Immature natural killer cell (primary cell): Measurements from ENCODE around the gene APBA3. TPM values are rescaled to one million over a fixed set of nuclear protein-coding genes. Genes with fewer than 3 reads are reported as not detected.
"Not testable (repeated sequence)": the region's sequence is repeated elsewhere in the genome, so short reads cannot be mapped to it uniquely, and the experiment has no call there.

Experiments
- DNase-seq, 3 donors: peaks; one replicate each; pipeline ENCODE4 v3.0.0; 2022; ENCODE audit warnings: mixed read lengths in 1 of 3
- H3K27ac Mint-ChIP-seq, 6 donors: one replicate each; pipeline ENCODE4 v1.8.0; 2020; ENCODE audit warnings: mixed read lengths in 6 of 6, mild to moderate bottlenecking in 5 of 6, inconsistent platforms in 4 of 6, moderate library complexity in 3 of 6
- H3K27me3 Mint-ChIP-seq, 3 donors: one replicate each; pipeline ENCODE4 v1.8.0; 2020 to 2021; ENCODE audit warnings: low read depth in 3 of 3, mild to moderate bottlenecking in 3 of 3, mixed read lengths in 3 of 3, moderate library complexity in 3 of 3, inconsistent platforms in 1 of 3
- H3K36me3 Mint-ChIP-seq, 3 donors: one replicate each; pipeline ENCODE4 v1.8.0; 2020; ENCODE audit warnings: mixed read lengths in 3 of 3, inconsistent platforms in 2 of 3, mild to moderate bottlenecking in 2 of 3
- H3K4me1 Mint-ChIP-seq, 2 donors: one replicate each; pipeline ENCODE4 v1.8.0; 2020; ENCODE audit warnings: inconsistent platforms in 2 of 2, mild to moderate bottlenecking in 2 of 2, mixed read lengths in 2 of 2, moderate library complexity in 1 of 2
- H3K4me3 Mint-ChIP-seq, 5 donors: one replicate each; pipeline ENCODE4 v1.8.0; 2020; ENCODE audit warnings: mild to moderate bottlenecking in 5 of 5, mixed read lengths in 5 of 5, inconsistent platforms in 3 of 5, moderate library complexity in 3 of 5
- H3K9me3 Mint-ChIP-seq, 6 donors: one replicate each; pipeline ENCODE4 v1.8.0; 2020; ENCODE audit warnings: mild to moderate bottlenecking in 6 of 6, mixed read lengths in 6 of 6, inconsistent platforms in 4 of 6, moderate library complexity in 3 of 6
- polyA plus RNA-seq, 3 donors: library from polyadenylated mRNA; unstranded; fragments of 300-500 nt; fragmentation: Illumina TruSeq; gene quantifications; one replicate each; pipeline ENCODE4 v1.2.3, GENCODE V29; 2021

Gene APBA3
- polyA plus RNA-seq, 3 donors from 2014 or later, result 24.2 to 32.4 (median 31.2) TPM

DNA sequence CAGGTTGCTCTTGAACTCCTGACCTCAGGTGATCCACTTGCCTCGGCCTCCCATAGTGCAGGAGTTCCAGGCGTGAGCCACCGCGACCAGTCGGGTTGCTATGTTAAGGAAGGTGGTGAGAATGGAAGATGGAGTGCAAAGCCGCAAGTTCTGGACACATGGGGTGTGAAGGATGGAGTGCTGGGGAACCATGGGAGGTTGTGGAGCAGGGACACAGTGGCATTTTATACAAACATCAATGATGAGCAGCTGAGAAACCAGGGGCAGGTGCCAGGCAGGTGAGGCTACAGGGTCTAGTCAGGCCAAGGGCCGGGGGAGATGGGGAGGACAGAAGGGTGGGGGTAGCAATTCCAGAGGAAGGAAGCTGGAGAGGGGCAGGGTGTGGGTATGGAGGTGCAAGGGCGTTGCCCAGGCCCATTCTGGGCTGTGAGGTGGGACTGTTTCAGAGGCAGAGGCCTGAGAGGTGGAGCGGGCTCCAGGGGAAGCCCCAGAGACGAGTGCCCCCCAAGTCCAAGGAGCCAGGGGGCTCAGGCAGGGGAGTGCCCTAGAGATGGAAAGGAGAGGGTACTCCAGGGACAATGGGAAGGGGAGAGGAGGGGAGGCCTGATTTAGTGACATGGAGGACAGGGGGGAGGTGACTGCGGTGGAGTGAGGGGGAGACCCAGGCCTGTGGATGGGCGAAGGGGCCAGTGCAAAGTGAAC is 12.5 kb upstream of the APBA3 start:
- no peak for DNase-seq
- no peaks in the 10 kb centered on the region for H3K27me3 Mint-ChIP-seq

GRCh38 chr19:3771906-3772455 is 10.5 kb upstream of the APBA3 start, which contains the start of gene RAX2:
TSS of gene RAX2 (minus strand) at chr19:3772228. CDS start at chr19:3771742, 486 bp downstream.
- no peak within 1 kb of the TSS for H3K4me3 Mint-ChIP-seq
- no peaks in the 10 kb centered on the region for H3K27me3 Mint-ChIP-seq
- DNase-seq, result no peak
- peaks cover 0 to 4% (median 4%) of the 10 kb centered on the region in 3 donors for H3K36me3 Mint-ChIP-seq
- peak within 1 kb of the TSS in 1 of 6 donors; percentile 41 for H3K27ac Mint-ChIP-seq
- H3K4me1 Mint-ChIP-seq, result peaks cover 5 to 14% of the 10 kb centered on the region in 2 donors
- no peaks in the 10 kb centered on the region for H3K9me3 Mint-ChIP-seq

More for the DNA sequence above, 12.5 kb upstream of the APBA3 start:
- no peaks in the 10 kb centered on the region for H3K9me3 Mint-ChIP-seq
- peaks cover 0 to 4% (median under 1%) of the 10 kb centered on the region in 3 donors for H3K36me3 Mint-ChIP-seq
- no peak overlapping the region for H3K4me3 Mint-ChIP-seq
- peaks cover 5 to 14% of the 10 kb centered on the region in 2 donors for H3K4me1 Mint-ChIP-seq
- peak overlapping the region in 3 of 6 donors; percentile 23 to 73 (median 72) for H3K27ac Mint-ChIP-seq

DNA sequence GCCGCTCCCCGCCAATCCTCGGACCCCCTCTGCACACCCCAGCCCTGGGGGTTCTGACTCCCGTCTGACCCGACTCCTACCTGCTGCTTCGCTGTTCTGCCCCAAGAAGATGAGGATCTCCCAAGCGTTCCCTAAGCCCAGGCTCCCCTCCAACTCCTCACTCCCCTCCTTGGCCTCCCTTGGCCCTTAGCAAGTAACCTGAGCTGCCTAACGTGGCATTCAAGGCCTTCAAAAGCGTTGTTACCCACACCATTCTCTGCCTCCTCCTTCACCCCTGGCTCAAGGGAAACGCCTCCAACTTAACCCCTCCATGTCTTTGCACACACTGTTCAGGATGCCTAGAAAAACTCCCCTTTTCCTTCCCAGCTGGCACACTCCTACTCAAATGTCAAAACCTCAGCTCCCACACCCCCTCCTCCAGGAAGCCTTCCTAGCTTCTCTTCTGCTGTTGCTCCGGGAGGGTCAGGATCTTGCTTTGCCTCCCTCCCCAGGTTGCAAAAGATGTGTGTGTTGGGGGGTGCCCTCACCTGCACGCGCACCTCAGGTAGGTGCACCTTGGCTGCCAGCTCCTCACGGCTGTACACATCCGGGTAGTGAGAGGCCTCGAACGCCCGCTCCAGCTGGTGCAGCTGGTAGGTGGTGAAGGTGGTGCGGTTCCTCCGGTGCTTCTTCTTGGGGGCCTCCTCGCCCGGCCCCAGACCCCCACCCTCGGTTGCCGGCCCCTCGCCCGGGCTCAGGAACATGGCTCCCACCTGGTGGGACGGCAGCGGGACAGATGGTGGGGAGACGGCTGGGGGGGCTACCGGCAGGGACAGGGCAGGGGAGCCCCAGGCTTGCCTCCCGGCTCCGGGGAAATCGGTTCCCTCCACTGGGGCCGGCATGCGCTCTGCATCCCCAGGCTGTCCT is 9.8 kb upstream of the APBA3 start:
- Mint-ChIP-seq H3K4me1 (peaks cover 7 to 14% of the 10 kb centered on the region in 2 donors), H3K27ac (peak overlapping the region in 1 of 6 donors; percentile 41), H3K36me3 (peaks cover 3 to 4% (median 4%) of the 10 kb centered on the region in 3 donors), H3K9me3 (no peaks in the 10 kb centered on the region), H3K4me3 (no peak overlapping the region), H3K27me3 (peaks cover 0 to 2% (median 0%) of the 10 kb centered on the region in 3 donors)
- no peak for DNase-seq

GRCh38 chr19:3770136-3770999 is 8.9 kb upstream of the APBA3 start:
- Mint-ChIP-seq H3K4me1 (peaks cover 6 to 14% of the 10 kb centered on the region in 2 donors), H3K9me3 (no peaks in the 10 kb centered on the region), H3K27ac (no peak overlapping the region), H3K27me3 (peaks cover 0 to 2% (median 0%) of the 10 kb centered on the region in 3 donors), H3K36me3 (peaks cover 4% of the 10 kb centered on the region in 3 donors), H3K4me3 (no peak overlapping the region)
- DNase-seq, result no peak

DNA sequence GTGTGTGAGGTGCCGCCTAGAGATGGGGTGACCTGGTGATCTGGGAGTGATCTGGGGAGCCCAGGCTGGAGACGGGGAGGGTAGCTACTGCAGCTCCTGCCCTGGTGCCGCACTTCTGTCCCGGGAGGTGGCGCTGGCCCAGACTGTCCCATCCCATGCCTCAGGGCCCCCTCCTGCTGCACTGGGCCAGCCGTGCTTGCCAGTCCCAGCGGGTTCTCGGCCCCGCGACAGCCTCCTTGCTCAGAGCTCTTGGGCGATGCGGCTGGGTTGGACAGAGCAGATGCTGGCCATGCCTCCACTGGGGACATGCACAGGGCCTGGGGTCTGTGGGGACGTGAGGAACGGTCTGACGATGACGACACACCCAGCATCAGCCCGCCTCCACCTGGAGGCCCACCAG is 8.0 kb upstream of the APBA3 start:
- H3K36me3 Mint-ChIP-seq, result peaks cover 3 to 4% (median 4%) of the 10 kb centered on the region in 3 donors
- no peaks in the 10 kb centered on the region for H3K9me3 Mint-ChIP-seq
- no peak overlapping the region for H3K27ac Mint-ChIP-seq
- H3K4me1 Mint-ChIP-seq, result peaks cover 6 to 10% of the 10 kb centered on the region in 2 donors
- H3K4me3 Mint-ChIP-seq, result no peak overlapping the region
- DNase-seq, result no peak
- peaks cover 0 to 2% (median 0%) of the 10 kb centered on the region in 3 donors for H3K27me3 Mint-ChIP-seq

DNA sequence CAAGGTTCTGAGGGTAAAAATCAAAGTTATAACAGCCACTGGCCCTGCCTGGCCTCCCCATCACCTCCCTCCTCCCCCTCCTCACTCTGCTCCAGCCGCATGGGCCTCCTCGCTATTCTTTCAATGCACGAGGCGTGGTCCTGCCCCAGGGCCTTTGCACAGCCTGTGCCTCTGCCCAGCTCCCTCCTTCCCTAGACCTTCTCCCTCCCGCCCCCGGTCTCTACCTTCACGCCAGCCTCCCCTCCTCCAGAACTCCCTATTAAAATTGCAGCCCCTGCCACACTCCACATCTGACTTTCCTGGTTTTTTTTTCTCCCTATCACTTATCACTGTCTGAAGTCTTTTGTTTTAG is 7.2 kb upstream of the APBA3 start:
- H3K9me3 Mint-ChIP-seq, result no peaks in the 10 kb centered on the region
- peaks cover 0 to 4% (median 4%) of the 10 kb centered on the region in 3 donors for H3K36me3 Mint-ChIP-seq
- peaks cover 2 to 4% of the 10 kb centered on the region in 2 donors for H3K4me1 Mint-ChIP-seq
- H3K4me3 Mint-ChIP-seq, result no peak overlapping the region
- DNase-seq, result no peak
- peak overlapping the region in 1 of 6 donors; percentile 0 for H3K27ac Mint-ChIP-seq
- H3K27me3 Mint-ChIP-seq, result peaks cover 0 to 2% (median 0%) of the 10 kb centered on the region in 3 donors

GRCh38 chr19:3768015-3768747 is 6.7 kb upstream of the APBA3 start:
- Mint-ChIP-seq H3K27me3 (peaks cover 0 to 2% (median 2%) of the 10 kb centered on the region in 3 donors), H3K36me3 (peaks cover 0 to 4% (median 4%) of the 10 kb centered on the region in 3 donors), H3K4me3 (no peak overlapping the region), H3K9me3 (no peaks in the 10 kb centered on the region), H3K27ac (no peak overlapping the region), H3K4me1 (peaks cover 3 to 7% of the 10 kb centered on the region in 2 donors)
- DNase-seq, result no peak

DNA sequence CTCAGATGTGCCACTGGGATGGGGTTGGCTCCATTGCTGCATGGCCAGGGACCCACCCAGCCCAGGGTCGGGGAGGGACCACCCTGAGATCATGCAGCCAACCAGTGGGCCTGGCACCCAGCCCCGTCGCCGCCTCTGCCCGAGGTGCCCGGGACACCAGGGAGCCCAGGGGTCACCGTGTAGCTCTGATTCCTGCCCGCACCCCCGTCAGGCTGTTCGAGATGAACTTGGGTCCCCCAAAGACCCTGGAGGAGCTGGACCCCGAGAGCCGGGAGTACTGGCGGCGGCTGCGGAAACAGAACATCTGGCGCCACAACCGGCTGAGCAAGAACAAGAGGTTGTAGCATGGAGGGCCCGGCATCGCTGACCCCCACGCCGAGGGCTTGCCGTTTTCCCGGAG is 5.6 kb upstream of the APBA3 start:
- Mint-ChIP-seq H3K4me3 (no peak overlapping the region), H3K27ac (no peak overlapping the region), H3K9me3 (peaks cover 0 to 3% (median 0%) of the 10 kb centered on the region in 6 donors), H3K36me3 (peaks cover 0 to 4% (median 4%) of the 10 kb centered on the region in 3 donors), H3K27me3 (peaks cover 8 to 11% (median 10%) of the 10 kb centered on the region in 3 donors), H3K4me1 (peaks cover 14 to 16% of the 10 kb centered on the region in 2 donors)
- no peak for DNase-seq

DNA sequence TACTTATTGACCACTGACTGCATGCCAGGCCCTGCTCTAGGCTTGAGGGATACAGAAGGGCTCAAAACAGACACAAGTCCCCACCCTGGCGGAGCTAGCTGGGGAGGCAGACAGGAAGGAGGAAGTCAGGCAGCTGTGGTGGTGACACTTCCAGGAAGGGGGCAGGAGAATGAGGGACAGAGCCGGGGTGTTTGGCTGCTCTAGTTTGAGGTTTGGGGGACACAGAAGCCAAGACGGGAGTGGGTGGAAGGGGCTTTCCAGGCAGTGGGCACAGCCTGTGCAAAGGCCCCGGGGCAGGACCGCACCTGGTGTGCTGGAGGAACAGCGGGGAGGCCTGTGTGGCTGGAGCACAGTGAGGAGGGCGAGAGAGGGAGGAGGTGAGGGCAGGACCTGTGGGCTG is 5.0 kb upstream of the APBA3 start:
- DNase-seq, result no peak
- H3K4me3 Mint-ChIP-seq, result no peak overlapping the region

DNA sequence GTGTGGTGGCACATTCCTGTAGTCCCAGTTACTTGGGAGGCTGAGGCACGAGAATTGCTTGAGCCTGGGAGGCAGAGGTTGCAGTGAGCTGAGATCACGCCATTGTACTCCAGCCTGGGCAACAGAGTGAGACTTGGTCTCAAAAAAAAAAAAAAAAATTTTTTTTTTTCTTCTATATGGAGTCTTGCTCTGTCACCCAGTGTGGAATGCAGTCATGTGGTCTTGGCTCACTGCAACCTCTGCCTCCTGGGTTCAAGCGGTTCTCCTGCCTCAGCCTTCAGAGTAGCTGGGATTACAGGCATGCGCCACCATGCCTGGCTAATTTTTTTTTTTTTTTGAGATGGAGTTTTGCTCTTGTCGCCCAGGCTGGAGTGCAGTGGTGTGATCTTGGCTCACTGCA is 4.3 kb upstream of the APBA3 start:
- peaks cover 12 to 19% (median 19%) of the 10 kb centered on the region in 3 donors for H3K27me3 Mint-ChIP-seq

More for the DNA sequence above, 5.0 kb upstream of the APBA3 start:
- peaks cover 19 to 21% of the 10 kb centered on the region in 2 donors for H3K4me1 Mint-ChIP-seq
- H3K27me3 Mint-ChIP-seq, result peaks cover 11 to 15% (median 12%) of the 10 kb centered on the region in 3 donors
- H3K36me3 Mint-ChIP-seq, result peaks cover 0 to 4% (median 4%) of the 10 kb centered on the region in 3 donors
- H3K9me3 Mint-ChIP-seq, result peaks cover 0 to 3% (median 0%) of the 10 kb centered on the region in 6 donors
- H3K27ac Mint-ChIP-seq, result peak overlapping the region in 1 of 6 donors; percentile 11

GRCh38 chr19:3765121-3765520 is 3.6 kb upstream of the APBA3 start:
- H3K4me3 Mint-ChIP-seq, result no peak overlapping the region
- H3K9me3 Mint-ChIP-seq, result peaks cover 0 to 3% (median 0%) of the 10 kb centered on the region in 6 donors
- peaks cover 29 to 34% of the 10 kb centered on the region in 2 donors for H3K4me1 Mint-ChIP-seq
- H3K36me3 Mint-ChIP-seq, result peaks cover 0 to 4% (median 4%) of the 10 kb centered on the region in 3 donors
- no peak overlapping the region for H3K27ac Mint-ChIP-seq
- DNase-seq, result no peak
- peaks cover 12 to 20% (median 19%) of the 10 kb centered on the region in 3 donors for H3K27me3 Mint-ChIP-seq

More for the DNA sequence above, 4.3 kb upstream of the APBA3 start:
- H3K4me1 Mint-ChIP-seq, result peaks cover 27 to 29% of the 10 kb centered on the region in 2 donors
- not testable (repeated sequence) for H3K27ac Mint-ChIP-seq, H3K36me3 Mint-ChIP-seq, H3K4me3 Mint-ChIP-seq, H3K9me3 Mint-ChIP-seq, DNase-seq
